ENCODE measurements around the gene CTNND2. TPM values are rescaled to one million over a fixed set of nuclear protein-coding genes. Genes with fewer than 3 reads are reported as not detected.

Gene CTNND2
- total and polyA plus RNA-seq, 10 of the 15 experiments (the other 5 are each of a cell fraction or from before 2014, with no cell fraction given), result 0.02 to 0.16 (median 0.04) TPM; not detected in 7

- intact Hi-C loops (cut with micrococcal nuclease; ENCODE audit: unreplicated experiment) (no loop called here), in situ Hi-C loops (cut with MboI) (loop anchor here (25.0 kb wide), 1 partner anchor 761 kb away; no protein-coding TSS in a partner anchor)
- no peak overlapping the region for H2AFZ ChIP-seq (ENCODE audit: control insufficient read depth, low read depth, low read length)
- ChIA-PET POLR2A (no interaction called here), CTCF (interaction anchor here (2.0 kb wide), 1 partner anchor 15 kb away, joined by 8 read pairs; no protein-coding TSS in a partner anchor), RAD21 (ENCODE audit: unreplicated experiment) (no interaction called here), SMC1A (ENCODE audit: uncharacterized antibody, unreplicated experiment) (interaction anchor here (1.5 kb wide), 1 partner anchor 30 kb away, joined by 3 read pairs; no protein-coding TSS in a partner anchor)
- H3K79me2 ChIP-seq (ENCODE audit: control insufficient read depth, insufficient read depth, low read length), result no peaks in the 10 kb centered on the region
- no peaks in the 10 kb centered on the region for H3K9me3 ChIP-seq (replicated peaks; ENCODE audit: control insufficient read depth, insufficient read depth, low read length)
- no peak overlapping the region for H3K9ac ChIP-seq (ENCODE audit: control insufficient read depth, insufficient read depth, low read length)
- no peak for TF ChIP-seq EP300 (IDR thresholded peaks at IDR 0.05; ENCODE audit: borderline replicate concordance in 1 of 2, control insufficient read depth in 1 of 2, low read depth in 2 of 2, low read length in 2 of 2)
- TF ChIP-seq LARP7 (IDR thresholded peaks at IDR 0.05), result no peak
- no peak for TF ChIP-seq IRF5 (IDR thresholded peaks at IDR 0.05; ENCODE audit: borderline replicate concordance)
- no peak for TF ChIP-seq JUND (IDR thresholded peaks at IDR 0.05; ENCODE audit: low read depth, low read length)
- DNase-seq (ENCODE audit: low read depth, low spot score), result no peak
- H3K4me3 ChIP-seq, result no peak overlapping the region
- no peak for FAIRE-seq
- H3K27ac ChIP-seq (ENCODE audit: control insufficient read depth, insufficient read depth), result no peak overlapping the region
- BruUV-seq (replicated peaks), result no TSS peak
- ATAC-seq, result no peak
- H3K4me2 ChIP-seq (ENCODE audit: control insufficient read depth, insufficient read depth), result no peak overlapping the region
- H3K27me3 ChIP-seq (replicated peaks in 1 of 2; ENCODE audit: control insufficient read depth in 2 of 2, insufficient read depth in 2 of 2, low read length in 1 of 2), result no peaks in the 10 kb centered on the region
- no peaks in the 10 kb centered on the region for H3K4me1 ChIP-seq (ENCODE audit: control insufficient read depth, insufficient read depth, low read length)
- H4K20me1 ChIP-seq (ENCODE audit: control insufficient read depth, insufficient read depth), result no peaks in the 10 kb centered on the region
- WGBS (ENCODE audit: insufficient coverage, insufficient replicate concordance, low lambda C conversion rate, missing lambda C conversion rate), result 28% methylated on average over 6 of the region's 6 CpGs
- no peaks in the 10 kb centered on the region for H3K36me3 ChIP-seq (ENCODE audit: control insufficient read depth in 2 of 2, insufficient read depth in 2 of 2, low read length in 1 of 2)
Observed at GRCh38 chr5:11251247-11251646, 653.0 kb downstream of the CTNND2 start.

GRCh38 chr5:11248966-11249365, 655.3 kb downstream of the CTNND2 start:
- no TSS peak for BruUV-seq (replicated peaks)
- no peak overlapping the region for H2AFZ ChIP-seq (ENCODE audit: control insufficient read depth, low read depth, low read length)
- DNase-seq (ENCODE audit: low read depth, low spot score) (no peak), FAIRE-seq (no peak), ATAC-seq (no peak)
- no peak overlapping the region for H3K9ac ChIP-seq (ENCODE audit: control insufficient read depth, insufficient read depth, low read length)
- no peaks in the 10 kb centered on the region for H3K9me3 ChIP-seq (replicated peaks; ENCODE audit: control insufficient read depth, insufficient read depth, low read length)
- no peaks in the 10 kb centered on the region for H3K27me3 ChIP-seq (replicated peaks in 1 of 2; ENCODE audit: control insufficient read depth in 2 of 2, insufficient read depth in 2 of 2, low read length in 1 of 2)
- ChIA-PET POLR2A (no interaction called here), CTCF (no interaction called here), RAD21 (ENCODE audit: unreplicated experiment) (no interaction called here), SMC1A (ENCODE audit: uncharacterized antibody, unreplicated experiment) (no interaction called here)
- in situ Hi-C loops (cut with MboI), result no loop called here
- H3K4me1 ChIP-seq (ENCODE audit: control insufficient read depth, insufficient read depth, low read length), result no peaks in the 10 kb centered on the region
- H3K36me3 ChIP-seq (ENCODE audit: control insufficient read depth in 2 of 2, insufficient read depth in 2 of 2, low read length in 1 of 2), result no peaks in the 10 kb centered on the region
- no peaks in the 10 kb centered on the region for H4K20me1 ChIP-seq (ENCODE audit: control insufficient read depth, insufficient read depth)
- intact Hi-C loops (cut with micrococcal nuclease; ENCODE audit: unreplicated experiment), result no loop called here
- H3K79me2 ChIP-seq (ENCODE audit: control insufficient read depth, insufficient read depth, low read length), result no peaks in the 10 kb centered on the region
- no peak for TF ChIP-seq ZSCAN29 (IDR thresholded peaks at IDR 0.05)
- TF ChIP-seq SMAD5 (IDR thresholded peaks at IDR 0.05; ENCODE audit: low read depth), result no peak
- TF ChIP-seq SUZ12 (IDR thresholded peaks at IDR 0.05; ENCODE audit: unreplicated experiment), result no peak
- no peak for TF ChIP-seq RELA (IDR thresholded peaks at IDR 0.05; ENCODE audit: borderline replicate concordance, partially characterized antibody)
- TF ChIP-seq TAF1 (IDR thresholded peaks at IDR 0.05; ENCODE audit: borderline replicate concordance, low read depth, low read length), result no peak
- TF ChIP-seq WRNIP1 (IDR thresholded peaks at IDR 0.05; ENCODE audit: borderline replicate concordance, low read depth, low read length), result no peak
- no peak for TF ChIP-seq NFXL1 (IDR thresholded peaks at IDR 0.05; ENCODE audit: borderline replicate concordance)
- no peak overlapping the region for H3K4me2 ChIP-seq (ENCODE audit: control insufficient read depth, insufficient read depth)
- no peak overlapping the region for H3K4me3 ChIP-seq
- H3K27ac ChIP-seq (ENCODE audit: control insufficient read depth, insufficient read depth), result no peak overlapping the region
- 0% methylated on average over 4 of the region's 4 CpGs for WGBS (ENCODE audit: insufficient coverage, insufficient replicate concordance, low lambda C conversion rate, missing lambda C conversion rate)

Measured in GM12878 (cell line).